Measurements from ENCODE around the gene KLF16. TPM values are rescaled to one million over a fixed set of nuclear protein-coding genes. Genes with fewer than 3 reads are reported as not detected.

KLF16 gene
- total RNA-seq, 4 donors from 2014 or later, result 9.0 to 18.3 (median 11.6) TPM

DNA sequence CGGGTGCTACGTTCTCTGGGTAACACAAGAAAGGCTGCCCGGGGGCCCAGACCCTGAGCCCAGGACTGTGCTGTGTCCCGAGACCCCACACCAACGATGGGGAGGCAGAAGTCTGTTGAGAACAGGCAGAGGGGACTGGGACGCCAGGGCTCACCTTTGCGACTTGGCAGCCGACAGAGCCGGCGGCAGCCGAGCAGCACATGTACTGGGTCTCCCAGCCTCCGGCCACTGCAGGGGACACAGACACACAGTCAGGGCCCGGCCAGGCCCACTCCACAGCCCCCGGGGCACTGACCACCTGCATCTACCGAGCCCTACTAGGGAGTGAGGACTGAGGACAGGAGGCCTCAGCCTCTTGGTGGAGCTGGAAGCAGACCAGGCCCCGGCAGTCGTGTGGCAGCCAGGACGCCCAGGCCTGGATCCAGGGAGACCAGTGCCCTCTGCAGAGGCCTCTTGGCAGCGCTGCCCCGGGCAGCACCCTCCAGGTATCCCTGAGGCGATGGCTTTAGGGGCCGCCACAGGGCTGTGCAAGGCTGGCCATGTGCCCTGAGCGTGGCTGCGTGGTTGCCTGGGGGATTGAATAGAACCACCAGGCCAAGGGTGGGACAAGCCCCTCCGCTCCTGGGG lies 45.7 kb downstream of the KLF16 start:
- 95% methylated on average over 25 of the region's 25 CpGs; no CpG with 5 or more reads in 1 of the 2 donors for WGBS, 2 donors (ENCODE audit: low coverage in 1 of 2)
- intact Hi-C loops (cut with DNase I; ENCODE audit: low total_unique reads), result no loop called here
- H3K36me3 ChIP-seq, result peaks cover 0 to 55% (median 26%) of the 10 kb centered on the region in 4 donors

DNA sequence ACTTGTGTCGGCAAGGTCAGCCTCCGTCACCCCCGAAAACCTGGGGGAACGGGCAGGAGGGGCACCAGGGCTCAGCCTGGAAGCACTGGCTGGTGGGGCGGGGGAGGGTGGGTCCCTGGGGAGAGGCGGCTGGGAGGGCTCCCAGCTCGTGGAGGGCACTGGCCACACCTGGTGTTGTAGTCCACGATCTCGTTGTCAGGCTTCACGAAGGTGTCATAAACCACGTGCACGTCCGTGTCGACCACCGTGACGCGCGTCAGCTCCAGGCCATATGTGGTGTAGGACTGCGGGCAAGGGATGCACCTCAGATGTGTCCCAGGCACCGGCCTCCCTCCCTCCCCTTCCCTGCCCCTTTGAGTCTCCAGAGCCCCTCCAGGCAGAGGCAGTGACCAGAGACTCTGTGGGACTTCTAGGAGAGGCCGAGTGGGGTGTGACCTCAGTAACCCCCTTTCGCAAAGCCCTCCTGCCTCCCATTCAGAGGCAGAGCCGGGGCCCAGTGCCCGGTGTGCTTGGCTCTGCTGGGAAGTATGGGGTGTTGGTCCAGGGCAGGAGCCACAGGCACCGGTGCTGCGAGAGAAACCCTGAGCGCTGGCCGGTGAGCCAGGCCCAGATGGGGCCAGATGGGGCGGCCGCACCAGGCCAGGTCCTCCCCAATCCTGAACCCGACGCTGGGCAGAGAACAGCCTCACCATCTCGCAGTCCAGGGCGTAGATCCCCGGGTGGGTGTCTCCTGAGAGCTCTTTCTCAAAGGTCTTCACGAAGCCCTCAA lies 46.7 kb downstream of the KLF16 start:
- TF ChIP-seq EP300 (IDR thresholded peaks at IDR 0.05; ENCODE audit: low read depth) (no peak), POLR2A (IDR thresholded peaks at IDR 0.05) (no peak)
- DNase-seq, result no peak
- H3K4me1 ChIP-seq, result peaks cover 7 to 17% (median 14%) of the 10 kb centered on the region in 4 donors
- peaks cover 0 to 47% (median 26%) of the 10 kb centered on the region in 4 donors for H3K36me3 ChIP-seq
- in situ Hi-C loops (cut with MboI; ENCODE audit: low pct_ligation_motif_present in 1 of 4, low pct_unique_long_range_greater_than_20kb in 1 of 4, low sequenced_read_pairs in 3 of 4), result loop anchor here in 1 of 4 donors (25.0 kb wide), 1 partner anchor 279 kb away; no protein-coding TSS in a partner anchor
- H3K9me3 ChIP-seq, result no peaks in the 10 kb centered on the region
- H3K27ac ChIP-seq, result no peak overlapping the region
- WGBS, 2 donors (ENCODE audit: low coverage in 1 of 2), result 90% methylated on average over 28 of the region's 36 CpGs; no CpG with 5 or more reads in 1 of the 2 donors
- H3K27me3 ChIP-seq, result no peaks in the 10 kb centered on the region
- intact Hi-C loops (cut with DNase I; ENCODE audit: low total_unique reads), result no loop called here
- no peak overlapping the region for H3K4me3 ChIP-seq

More for the DNA sequence above, 45.7 kb downstream of the KLF16 start:
- DNase-seq, result no peak
- TF ChIP-seq EP300 (IDR thresholded peaks at IDR 0.05; ENCODE audit: low read depth) (no peak), POLR2A (IDR thresholded peaks at IDR 0.05) (no peak), POLR2AphosphoS5 (IDR thresholded peaks at IDR 0.05) (no peak)
- TF ChIP-seq, protein P1, sequence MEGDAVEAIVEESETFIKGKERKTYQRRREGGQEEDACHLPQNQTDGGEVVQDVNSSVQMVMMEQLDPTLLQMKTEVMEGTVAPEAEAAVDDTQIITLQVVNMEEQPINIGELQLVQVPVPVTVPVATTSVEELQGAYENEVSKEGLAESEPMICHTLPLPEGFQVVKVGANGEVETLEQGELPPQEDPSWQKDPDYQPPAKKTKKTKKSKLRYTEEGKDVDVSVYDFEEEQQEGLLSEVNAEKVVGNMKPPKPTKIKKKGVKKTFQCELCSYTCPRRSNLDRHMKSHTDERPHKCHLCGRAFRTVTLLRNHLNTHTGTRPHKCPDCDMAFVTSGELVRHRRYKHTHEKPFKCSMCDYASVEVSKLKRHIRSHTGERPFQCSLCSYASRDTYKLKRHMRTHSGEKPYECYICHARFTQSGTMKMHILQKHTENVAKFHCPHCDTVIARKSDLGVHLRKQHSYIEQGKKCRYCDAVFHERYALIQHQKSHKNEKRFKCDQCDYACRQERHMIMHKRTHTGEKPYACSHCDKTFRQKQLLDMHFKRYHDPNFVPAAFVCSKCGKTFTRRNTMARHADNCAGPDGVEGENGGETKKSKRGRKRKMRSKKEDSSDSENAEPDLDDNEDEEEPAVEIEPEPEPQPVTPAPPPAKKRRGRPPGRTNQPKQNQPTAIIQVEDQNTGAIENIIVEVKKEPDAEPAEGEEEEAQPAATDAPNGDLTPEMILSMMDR (IDR thresholded peaks at IDR 0.05), result no peak
- Histone ChIP-seq H3K4me1 (peaks cover 4 to 12% (median 9%) of the 10 kb centered on the region in 4 donors), H3K4me3 (no peak overlapping the region), H3K9me3 (no peaks in the 10 kb centered on the region), H3K27ac (no peak overlapping the region), H3K27me3 (no peaks in the 10 kb centered on the region)
- in situ Hi-C loops (cut with MboI; ENCODE audit: low pct_ligation_motif_present in 1 of 4, low pct_unique_long_range_greater_than_20kb in 1 of 4, low sequenced_read_pairs in 3 of 4), result loop anchor here in 1 of 4 donors (25.0 kb wide), 1 partner anchor 280 kb away; no protein-coding TSS in a partner anchor

DNA sequence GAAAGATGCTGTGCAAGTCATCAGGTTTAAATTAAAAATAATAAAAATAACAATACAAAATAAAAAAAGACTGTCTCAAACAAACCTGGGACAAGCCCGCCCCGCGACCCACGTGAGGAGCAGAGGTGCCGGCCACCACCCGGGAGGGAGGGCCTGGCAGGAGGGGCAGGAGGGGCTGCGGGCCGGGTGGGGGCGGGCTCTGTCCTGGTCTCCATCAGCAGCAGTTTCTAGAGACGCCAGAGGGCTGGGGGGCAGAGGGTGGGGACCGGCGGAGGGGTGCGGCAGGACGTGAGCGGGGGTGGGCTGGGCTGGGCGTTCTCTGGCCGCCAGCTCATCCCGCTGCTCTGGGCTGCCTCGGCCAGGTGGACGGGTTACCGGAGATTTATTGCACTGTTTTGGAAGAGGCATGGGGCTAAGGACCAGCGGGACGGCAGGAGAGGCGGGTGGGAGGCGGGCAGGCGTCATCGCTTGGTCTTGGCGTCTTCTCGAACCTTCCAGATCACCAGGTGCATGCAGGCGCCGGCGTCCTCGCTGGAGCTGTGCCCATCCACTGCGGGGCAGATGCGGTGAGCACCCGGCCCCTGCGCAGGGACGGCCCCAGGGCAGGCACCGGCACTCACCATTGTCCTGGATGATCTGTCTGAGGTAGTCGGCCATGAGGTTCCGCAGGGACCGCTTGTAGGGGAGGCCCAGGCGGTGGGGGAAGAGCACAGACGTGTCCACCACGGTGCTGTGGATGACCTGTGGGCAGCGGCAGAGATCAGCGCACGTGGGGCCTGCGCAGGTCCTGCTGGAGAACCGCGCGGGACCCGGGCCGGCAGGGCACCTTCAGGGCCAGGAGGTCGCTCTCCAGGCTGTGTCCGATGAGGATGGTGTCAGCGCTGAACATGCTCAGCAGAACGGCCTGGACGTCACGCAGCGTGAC lies 47.5 kb downstream of the KLF16 start:
- Histone ChIP-seq H3K9me3 (no peaks in the 10 kb centered on the region), H3K27ac (no peak overlapping the region), H3K27me3 (no peaks in the 10 kb centered on the region), H3K4me3 (no peak overlapping the region), H3K36me3 (peaks cover 0 to 47% (median 26%) of the 10 kb centered on the region in 4 donors), H3K4me1 (peaks cover 11 to 21% (median 16%) of the 10 kb centered on the region in 4 donors)
- intact Hi-C loops (cut with DNase I; ENCODE audit: low total_unique reads), result no loop called here
- TF ChIP-seq POLR2AphosphoS5 (IDR thresholded peaks at IDR 0.05) (no peak), POLR2A (IDR thresholded peaks at IDR 0.05) (no peak), EP300 (IDR thresholded peaks at IDR 0.05; ENCODE audit: low read depth) (no peak)
- TF ChIP-seq, protein P1 (IDR thresholded peaks at IDR 0.05), result no peak
- in situ Hi-C loops (cut with MboI; ENCODE audit: low pct_ligation_motif_present in 1 of 4, low pct_unique_long_range_greater_than_20kb in 1 of 4, low sequenced_read_pairs in 3 of 4), result loop anchor here in 1 of 4 donors (25.0 kb wide), 1 partner anchor 279 kb away; no protein-coding TSS in a partner anchor
- WGBS, 2 donors (ENCODE audit: low coverage in 1 of 2), result 84 to 88% methylated on average over 17 to 53 of the region's 61 CpGs
- no peak for DNase-seq

DNA sequence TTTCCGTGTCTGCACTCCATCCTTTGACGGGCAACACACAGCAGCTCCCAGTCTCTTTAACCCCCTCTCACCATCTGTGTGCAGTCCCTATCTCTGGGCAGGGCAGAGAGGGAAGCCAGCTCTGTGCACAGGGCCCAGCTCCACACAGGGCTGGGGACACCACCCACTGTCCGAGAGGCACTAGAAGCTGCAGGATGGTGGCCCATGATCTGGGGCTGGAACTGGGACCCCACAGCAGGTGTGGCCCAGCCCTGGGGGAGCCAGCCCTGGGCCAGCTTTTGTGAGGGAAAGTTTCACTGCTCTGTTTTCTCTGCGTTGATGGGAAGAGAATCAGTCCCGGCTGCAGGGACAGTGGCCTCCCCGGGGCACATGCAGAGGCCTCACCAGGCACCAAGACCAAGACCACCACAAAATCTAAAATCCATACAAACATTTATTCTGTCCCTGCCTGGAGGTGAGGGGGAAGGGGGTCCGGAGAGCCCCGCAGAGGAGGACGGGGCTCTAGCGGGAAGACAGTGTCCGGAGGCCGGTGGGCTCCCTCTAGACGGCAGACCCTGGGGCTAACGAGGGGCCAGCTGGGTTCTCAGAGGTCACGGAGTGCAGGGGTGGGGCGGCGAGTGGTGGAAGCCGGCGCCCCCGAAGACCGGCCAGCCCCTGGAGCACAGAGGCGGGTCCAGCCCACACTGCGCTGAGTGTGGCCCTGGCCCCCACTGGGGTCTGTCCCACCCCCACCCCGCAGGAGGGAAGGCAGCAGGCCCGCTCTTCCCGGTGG lies 48.4 kb downstream of the KLF16 start:
- H3K4me3 ChIP-seq, result no peak overlapping the region

More for the DNA sequence above, 48.4 kb downstream of the KLF16 start:
- Histone ChIP-seq H3K9me3 (no peaks in the 10 kb centered on the region), H3K4me1 (peaks cover 11 to 21% (median 16%) of the 10 kb centered on the region in 4 donors), H3K27ac (no peak overlapping the region), H3K36me3 (peaks cover 0 to 40% (median 22%) of the 10 kb centered on the region in 4 donors), H3K27me3 (no peaks in the 10 kb centered on the region)
- TF ChIP-seq EP300 (IDR thresholded peaks at IDR 0.05; ENCODE audit: low read depth) (no peak), POLR2AphosphoS5 (IDR thresholded peaks at IDR 0.05) (no peak), POLR2A (IDR thresholded peaks at IDR 0.05) (no peak)
- TF ChIP-seq, protein P1 (IDR thresholded peaks at IDR 0.05), result no peak
- intact Hi-C loops (cut with DNase I; ENCODE audit: low total_unique reads) (no loop called here), in situ Hi-C loops (cut with MboI; ENCODE audit: low pct_ligation_motif_present in 1 of 4, low pct_unique_long_range_greater_than_20kb in 1 of 4, low sequenced_read_pairs in 3 of 4) (loop anchor here in 1 of 4 donors (25.0 kb wide), 1 partner anchor 278 kb away; no protein-coding TSS in a partner anchor)
- WGBS, 2 donors (ENCODE audit: low coverage in 1 of 2), result 84% methylated on average over 26 of the region's 26 CpGs; no CpG with 5 or more reads in 1 of the 2 donors
- DNase-seq, result no peak
